Activated CD4-positive, alpha-beta T cell treated with anti-CD3 and anti-CD28 coated beads, Interleukin-2, amount 50 U/mL, for 24 hours (primary cell): ENCODE results near the gene LRRC74A.

ENCODE experiments used
- DNase-seq, 2 donors: peaks; one replicate each; pipeline ENCODE4 v3.0.0-alpha.2; 2020; ENCODE audit warnings: low read depth in 1 of 2, low spot score in 1 of 2

Gene LRRC74A

GRCh38 chr14:76808990-76809389, 17.2 kb upstream of the LRRC74A start:
- no peak for DNase-seq

- no peak for DNase-seq
Measured at GRCh38 chr14:76810525-76810924, 15.7 kb upstream of the LRRC74A start.

DNA sequence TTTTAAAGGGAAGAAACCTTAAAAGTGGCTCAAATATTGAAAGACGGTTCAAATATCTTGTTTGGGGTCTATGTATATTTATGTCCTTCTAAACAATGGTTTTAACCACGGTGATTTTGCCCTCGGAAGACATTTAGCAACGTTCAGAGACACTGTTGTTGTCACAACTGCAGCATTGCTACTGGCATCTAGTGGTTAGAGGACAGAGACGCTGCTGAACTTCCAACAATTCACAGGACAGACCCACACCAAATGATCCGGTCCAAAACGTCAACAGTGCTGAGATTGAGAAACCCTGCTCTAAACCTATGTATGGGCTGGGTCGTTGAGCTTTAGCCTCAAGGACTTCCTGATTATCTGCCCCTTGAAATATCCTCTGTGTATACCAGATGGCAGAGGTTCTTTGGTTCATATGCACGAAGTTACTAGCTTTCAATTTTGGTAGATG, 15.2 kb upstream of the LRRC74A start:
- DNase-seq, result no peak

GRCh38 chr14:76811561-76811960, 14.6 kb upstream of the LRRC74A start:
- DNase-seq, result no peak

GRCh38 chr14:76812093-76812421, 14.2 kb upstream of the LRRC74A start:
- DNase-seq, result no peak

DNA sequence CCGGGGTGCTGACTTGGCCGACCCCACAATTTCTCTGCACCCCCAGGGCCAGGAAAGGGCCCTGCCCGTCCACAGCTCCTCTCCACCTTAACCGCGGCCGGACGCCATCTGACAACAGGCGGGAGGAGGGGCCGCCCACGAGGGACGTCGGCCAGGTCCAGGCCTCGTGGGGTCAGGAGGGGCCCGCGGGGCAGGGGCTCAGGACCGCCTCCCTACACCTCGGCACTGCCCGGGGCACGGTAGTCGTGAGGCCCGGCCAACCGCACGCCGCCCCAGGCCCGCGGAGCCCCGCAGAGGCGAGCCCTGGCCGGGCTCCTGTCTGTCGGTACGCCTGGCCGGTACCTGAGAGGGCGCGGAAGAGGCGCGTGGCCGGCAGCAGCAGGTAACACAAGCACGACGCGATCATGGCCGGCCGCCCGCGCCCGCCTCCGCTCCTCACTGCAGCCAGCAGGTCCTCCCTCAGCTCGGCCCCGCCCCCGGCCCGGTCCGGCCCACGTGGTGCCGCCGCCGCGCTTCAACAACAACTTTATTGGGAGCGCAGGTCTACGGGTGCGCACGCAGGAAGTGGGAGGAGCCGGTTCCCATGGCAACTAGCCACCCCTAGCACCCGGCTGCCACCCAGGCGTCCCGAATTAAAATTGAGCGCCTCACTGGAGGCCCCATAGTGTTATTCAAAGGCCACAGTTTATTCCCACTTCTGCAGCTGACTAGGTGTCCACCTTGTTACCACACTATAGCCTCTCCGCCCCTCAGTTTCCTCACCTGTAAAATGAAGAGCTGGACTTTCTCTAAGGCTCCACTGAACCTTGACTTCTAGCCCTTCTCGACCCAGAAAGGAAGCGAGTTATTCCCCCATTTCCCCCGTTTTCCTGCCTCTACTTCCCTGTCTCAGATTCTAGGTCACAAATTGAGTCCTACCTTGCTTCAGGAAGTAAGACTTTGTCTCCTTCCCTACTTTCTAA, 13.5 kb upstream of the LRRC74A start, which contains the start of gene ANGEL1:
TSS of gene ANGEL1 (minus strand) at position 461 of the 962 bp plus-strand sequence. CDS start at position 406, 55 bp downstream.
- DNase-seq, result peak; percentile 92 to 95

- no peak for DNase-seq
Measured at GRCh38 chr14:76814726-76815645, 11.2 kb upstream of the LRRC74A start.

- no peak for DNase-seq
Measured at GRCh38 chr14:76820700-76821099, 5.5 kb upstream of the LRRC74A start.

DNA sequence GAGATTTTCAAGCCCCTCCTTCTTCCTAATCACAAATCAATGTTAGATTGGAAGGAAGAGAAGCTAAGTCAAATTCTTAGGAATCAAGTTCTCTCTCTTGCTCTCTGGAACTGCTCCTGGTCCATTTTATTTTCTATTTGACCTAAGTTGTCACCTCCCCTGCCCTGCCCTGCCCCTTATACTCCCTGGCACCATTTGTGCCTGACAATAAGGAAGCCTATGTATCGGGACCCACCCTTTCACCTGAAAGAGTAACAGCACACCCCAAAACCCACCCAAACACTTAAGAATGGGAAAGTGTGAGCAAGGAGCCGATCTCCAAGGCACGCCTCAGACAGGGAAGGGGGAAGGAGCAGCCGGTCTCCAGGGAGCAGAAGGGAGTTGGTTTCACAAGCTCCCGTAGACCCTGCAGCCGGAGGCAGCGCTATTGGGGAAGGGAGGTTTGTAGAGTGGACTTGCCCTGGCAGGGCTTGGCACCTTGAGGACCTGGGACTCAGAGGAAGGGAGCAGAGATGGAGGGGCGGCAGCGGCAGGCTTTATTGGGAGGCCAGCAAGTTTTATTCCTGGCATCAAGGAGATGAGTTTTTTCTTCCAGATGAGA, 1.6 kb downstream of the LRRC74A start:
- no peak for DNase-seq

DNA sequence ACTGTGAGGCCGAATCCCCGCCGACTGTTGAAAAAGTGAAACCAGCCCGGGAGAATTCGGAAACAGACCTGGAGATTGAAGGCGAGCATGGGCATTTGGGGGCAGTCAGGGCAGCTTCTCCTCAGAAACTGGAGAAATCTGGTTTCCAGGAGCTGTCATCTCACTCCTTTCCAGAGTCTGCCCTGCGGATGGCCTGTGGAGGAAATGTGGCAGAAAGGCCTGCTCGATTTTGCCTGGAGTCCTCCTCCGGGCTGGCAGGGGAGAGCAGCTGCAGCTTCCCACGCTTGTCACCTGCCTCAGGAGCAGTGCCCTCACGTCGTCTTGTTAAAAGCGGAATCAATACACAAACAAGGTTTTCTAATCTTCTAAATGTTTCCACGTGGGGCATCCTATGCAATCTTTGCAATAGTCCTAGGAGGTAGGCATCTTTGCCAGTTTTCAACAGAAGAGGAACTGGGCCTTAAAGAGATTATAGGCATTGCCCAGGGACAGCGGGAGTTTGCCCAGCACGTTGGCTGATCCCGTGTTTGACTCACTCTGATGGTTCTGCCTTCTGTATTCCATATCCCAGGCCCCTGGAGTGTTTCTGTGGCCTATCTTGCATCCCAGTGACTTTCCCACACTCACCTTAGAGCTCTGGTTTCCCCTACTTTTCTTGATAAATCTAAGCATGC, 2.3 kb downstream of the LRRC74A start:
- DNase-seq, result no peak

DNA sequence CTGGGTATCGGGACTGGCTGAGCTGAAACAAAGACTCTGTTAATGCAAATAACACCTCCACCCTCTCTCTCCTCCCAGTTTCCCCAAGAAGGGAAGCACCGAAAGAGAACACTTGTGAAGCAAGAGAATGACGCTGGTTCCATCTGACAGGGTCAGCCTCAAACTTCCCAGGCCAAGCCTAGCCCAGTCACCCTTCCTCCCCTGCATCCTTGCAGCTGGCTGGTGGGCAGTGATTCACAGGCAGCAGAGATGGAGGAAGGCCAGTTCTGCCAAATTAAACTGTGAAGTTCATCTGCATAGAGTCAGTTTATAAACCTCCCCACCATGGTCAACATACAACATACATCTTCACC, 2.8 kb downstream of the LRRC74A start:
- DNase-seq, result no peak

DNA sequence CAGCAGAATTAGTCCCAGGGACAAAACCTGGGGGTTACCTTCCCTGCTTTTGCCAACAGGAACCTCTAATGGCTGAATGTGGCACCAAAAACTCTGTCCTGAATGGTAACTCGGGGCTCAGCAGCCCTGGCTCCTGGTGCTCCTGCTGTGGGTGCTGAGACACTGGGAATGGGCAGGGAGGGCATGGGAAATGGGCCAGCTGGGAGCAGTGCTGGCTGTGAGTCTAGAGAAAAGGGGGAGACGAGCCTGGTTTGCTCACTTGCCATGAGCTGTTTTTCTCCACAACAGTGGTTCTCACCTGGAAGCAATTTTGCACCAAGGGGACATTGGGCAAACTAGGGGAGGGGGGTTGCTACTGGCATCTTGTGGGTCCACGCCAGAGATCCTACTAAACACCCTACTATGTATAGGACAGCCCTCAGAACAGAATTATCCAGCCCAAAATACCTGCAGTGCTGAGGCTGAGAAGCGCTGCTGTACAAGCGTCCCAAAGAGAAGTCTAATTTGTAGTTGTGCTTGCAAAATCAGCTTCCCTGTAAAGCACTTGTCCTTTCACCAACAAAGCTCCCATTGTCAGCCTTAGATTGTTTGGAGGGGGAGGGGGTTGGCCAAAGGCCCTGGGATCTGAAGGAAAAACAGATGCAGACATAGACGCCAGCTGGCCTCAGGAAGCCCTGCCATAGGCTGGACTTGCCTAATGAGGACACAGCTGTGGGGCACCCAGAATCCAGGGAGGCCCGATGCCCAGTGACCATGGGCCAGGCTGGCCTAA, 3.6 kb downstream of the LRRC74A start:
- no peak for DNase-seq

DNA sequence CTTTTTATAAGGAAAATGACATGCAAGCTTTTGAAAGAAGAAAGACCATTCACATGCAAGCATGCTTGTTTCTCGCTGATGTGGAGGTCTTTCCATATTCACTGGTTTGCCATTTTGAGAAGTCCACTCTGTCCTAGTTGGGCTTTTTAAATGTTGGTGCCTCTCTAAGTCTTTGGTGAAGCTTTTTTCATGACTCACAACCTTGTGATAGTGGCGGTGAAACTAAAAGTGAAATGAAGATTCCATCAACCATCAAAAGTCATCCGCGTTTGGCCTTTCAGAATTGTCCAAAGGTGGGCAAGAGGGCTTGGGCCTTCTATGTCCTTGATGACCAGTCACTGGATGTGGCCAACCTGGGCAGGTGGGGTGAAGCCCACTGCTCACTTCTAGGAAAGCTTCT, 4.3 kb downstream of the LRRC74A start:
- DNase-seq, result no peak

GRCh38 chr14:76832503-76832988, 6.3 kb downstream of the LRRC74A start:
- no peak for DNase-seq

DNA sequence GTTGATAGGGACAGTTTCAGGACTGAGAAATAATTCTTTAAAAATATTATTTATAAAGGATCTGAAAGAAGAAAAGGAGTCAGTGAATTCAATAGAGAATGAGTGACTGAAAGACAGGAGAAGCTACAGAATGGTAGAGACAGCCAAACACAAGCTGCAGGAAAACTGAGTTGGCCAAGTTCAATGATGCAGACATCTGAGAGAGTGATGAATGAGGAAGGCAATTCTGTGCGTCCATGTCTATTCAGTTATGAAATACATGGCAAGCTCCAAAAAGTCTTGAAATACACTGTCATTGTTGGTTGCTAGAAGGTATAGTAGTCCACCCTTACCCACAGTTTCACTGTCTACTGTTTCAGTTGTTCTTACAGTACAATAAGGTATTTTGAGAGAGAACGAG, 6.8 kb downstream of the LRRC74A start:
- no peak for DNase-seq

DNA sequence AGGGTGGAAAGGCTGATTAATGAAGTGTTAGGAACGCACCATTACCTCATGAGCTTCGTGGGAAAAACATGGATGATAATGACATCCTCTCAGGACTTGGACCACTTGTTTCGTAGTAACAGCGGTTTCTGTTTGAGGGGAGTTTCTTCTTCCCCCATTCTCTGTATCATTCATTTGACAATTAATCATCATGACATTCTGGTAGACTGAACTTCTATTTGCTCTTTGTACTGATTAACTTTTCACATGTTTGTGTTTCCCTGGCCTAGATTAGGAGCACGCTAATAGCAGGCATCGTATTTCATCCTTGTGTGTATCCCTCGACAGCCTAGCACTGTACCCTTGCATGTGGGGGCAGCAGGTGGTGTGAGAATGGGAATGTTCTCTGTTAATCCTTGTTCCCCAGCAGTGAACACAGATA, 8.0 kb downstream of the LRRC74A start:
- DNase-seq, result no peak

GRCh38 chr14:76836029-76836630, 9.9 kb downstream of the LRRC74A start:
- no peak for DNase-seq

DNA sequence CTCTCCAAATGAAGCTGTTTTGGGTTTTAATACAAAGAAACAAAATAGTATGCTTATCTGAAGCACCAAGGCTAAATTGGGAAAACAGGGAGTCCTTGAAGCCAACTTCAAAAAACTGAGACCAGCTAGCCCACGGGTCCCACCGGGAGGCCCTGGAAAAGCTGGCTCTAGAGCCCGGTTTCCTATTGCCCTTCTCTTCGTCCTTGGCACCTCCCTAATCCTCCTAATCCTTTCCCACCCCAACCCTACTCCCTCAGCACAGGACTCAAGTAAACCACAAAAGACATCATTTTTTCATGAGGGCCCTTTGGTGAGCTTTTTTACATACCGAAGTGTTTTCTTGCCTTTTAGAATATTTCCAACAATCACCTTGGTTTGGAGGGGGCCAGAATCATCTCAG, 11.3 kb downstream of the LRRC74A start:
- DNase-seq, result no peak

DNA sequence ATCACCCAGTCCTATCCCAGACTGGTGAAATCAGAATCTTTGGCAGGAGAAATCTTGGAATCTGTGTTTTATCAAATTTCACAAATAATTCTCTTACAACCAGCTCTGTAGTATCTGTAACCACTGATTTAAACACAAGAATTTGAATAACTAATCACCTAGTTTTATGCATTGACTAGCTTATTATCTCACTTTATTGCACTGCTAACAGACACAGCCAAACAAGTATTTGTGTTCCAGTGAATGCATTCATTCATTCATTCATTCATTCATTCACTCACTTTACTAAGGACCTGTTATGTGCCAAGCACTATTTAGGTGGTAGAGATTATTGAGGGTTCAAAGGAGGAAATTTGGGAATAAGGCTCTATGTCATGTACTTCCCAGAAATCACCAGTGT, 16.2 kb downstream of the LRRC74A start:
- no peak for DNase-seq

DNA sequence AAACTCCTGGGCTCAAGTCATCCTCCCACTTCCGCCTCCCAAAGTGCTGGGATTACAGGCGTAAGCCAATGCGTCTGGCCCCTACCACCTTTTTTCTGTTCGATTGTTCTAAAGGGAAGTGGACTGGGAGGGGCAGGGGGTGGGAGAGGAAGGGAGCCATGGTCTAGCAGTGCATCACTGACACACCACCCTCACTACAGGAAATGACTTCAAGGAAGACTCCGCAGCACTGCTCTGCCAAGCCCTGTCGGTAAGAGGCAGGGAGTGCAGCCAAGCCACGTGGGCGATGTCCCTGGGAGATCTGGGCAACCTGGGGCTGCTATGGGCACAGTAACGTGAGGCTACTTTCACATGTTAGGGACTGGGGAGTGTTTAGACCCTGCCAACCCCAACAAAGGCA, 18.0 kb downstream of the LRRC74A start:
- DNase-seq, result peak; percentile 22 to 49
